Colonic mucosa (tissue), 4 donors: ENCODE results near the gene ZNF692. TPM values are rescaled to one million over a fixed set of nuclear protein-coding genes. Genes with fewer than 3 reads are reported as not detected.

Experiments used
- DNase-seq: peaks from one replicate; pipeline ENCODE4 v3.0.0-alpha.2; 2020
- H3K27ac ChIP-seq: fragments of 200-600 bp; one replicate; pipeline ENCODE4 v1.8.0; 2021
- H3K27me3 ChIP-seq: fragments of 200-600 bp; one replicate; pipeline ENCODE4 v1.8.0; 2021
- H3K36me3 ChIP-seq: fragments of 200-600 bp; one replicate; pipeline ENCODE4 v1.8.0; 2021
- H3K4me1 ChIP-seq: fragments of 200-600 bp; one replicate; pipeline ENCODE4 v1.8.0; 2021; ENCODE audit warnings: mild to moderate bottlenecking
- H3K4me3 ChIP-seq: fragments of 200-600 bp; one replicate; pipeline ENCODE4 v1.8.0; 2021
- H3K9ac ChIP-seq, 2 donors: one replicate each; pipeline ENCODE4 v1.7.0; 2013; ENCODE audit warnings: control low read depth in 2 of 2, low read depth in 2 of 2, low read length in 2 of 2
- H3K9me3 ChIP-seq: fragments of 200-600 bp; one replicate; pipeline ENCODE4 v1.8.0; 2021
- CTCF ChIP-seq: fragments of 200-600 bp; IDR thresholded peaks from one replicate; pipeline ENCODE4 v1.8.0; 2022; ENCODE audit warnings: antibody characterized with exemption, mild to moderate bottlenecking
- intact Hi-C: fragments of 100-400 bp; cut with DNase I; formaldehyde crosslinking; loops from one replicate; pipeline ENCODE4 v1.14.1; 2022
- total RNA-seq, 2 donors: library from RNA; stranded (reverse); fragmentation: NEBNext Ultra II Directional in 1 of 2; extraction: Animal tissue kit (Norgen Biotek cat#: 25700) in 1 of 2; gene quantifications; one replicate each; pipeline ENCODE4 v1.2.1, GENCODE V29; 2021
- donor health status: healthy.
- donor health status: DM: no; HTN: no; CAD: no.
- donor health status: DM: no; HTN: no; CAD: no.

ZNF692 gene
- total RNA-seq, 2 donors from 2014 or later, result 20.9 to 46.9 TPM

GRCh38 chr1:248813546-248813945, 45.3 kb downstream of the ZNF692 start:
- Histone ChIP-seq H3K27me3 (no peaks in the 10 kb centered on the region), H3K4me1 (no peaks in the 10 kb centered on the region), H3K36me3 (peaks cover 4% of the 10 kb centered on the region), H3K27ac (no peak overlapping the region), H3K4me3 (no peak overlapping the region), H3K9ac (no peak overlapping the region), H3K9me3 (no peaks in the 10 kb centered on the region)
- no peak for DNase-seq
- TF ChIP-seq CTCF, result no peak
- intact Hi-C loops, result no loop called here

GRCh38 chr1:248812736-248813425, 46.0 kb downstream of the ZNF692 start:
- H3K27ac ChIP-seq, result no peak overlapping the region
- peaks cover 4% of the 10 kb centered on the region for H3K36me3 ChIP-seq
- H3K4me3 ChIP-seq, result no peak overlapping the region
- no peaks in the 10 kb centered on the region for H3K4me1 ChIP-seq
- TF ChIP-seq CTCF, result no peak
- H3K9me3 ChIP-seq, result no peaks in the 10 kb centered on the region
- H3K9ac ChIP-seq, result no peak overlapping the region
- H3K27me3 ChIP-seq, result no peaks in the 10 kb centered on the region
- no peak for DNase-seq
- intact Hi-C loops, result no loop called here

- Histone ChIP-seq H3K4me3 (no peak overlapping the region), H3K4me1 (no peaks in the 10 kb centered on the region), H3K9me3 (no peaks in the 10 kb centered on the region), H3K36me3 (peaks cover 4% of the 10 kb centered on the region), H3K9ac (no peak overlapping the region), H3K27me3 (no peaks in the 10 kb centered on the region), H3K27ac (no peak overlapping the region)
- intact Hi-C loops, result no loop called here
- DNase-seq, result no peak
- no peak for TF ChIP-seq CTCF
Measured at GRCh38 chr1:248811514-248812490, 47.1 kb downstream of the ZNF692 start.

- Histone ChIP-seq H3K9ac (no peak overlapping the region), H3K27me3 (no peaks in the 10 kb centered on the region), H3K4me3 (no peak overlapping the region), H3K4me1 (no peaks in the 10 kb centered on the region), H3K27ac (no peak overlapping the region), H3K9me3 (no peaks in the 10 kb centered on the region), H3K36me3 (peaks cover 4% of the 10 kb centered on the region)
- DNase-seq, result no peak
- TF ChIP-seq CTCF, result no peak
- intact Hi-C loops, result no loop called here
Measured at GRCh38 chr1:248810727-248811513, 48.0 kb downstream of the ZNF692 start.
